Measurements from ENCODE around the gene ANKRD53.

- TF ChIP-seq CTCF (IDR thresholded peaks at IDR 0.05; ENCODE audit: low read length) (no peak), EZH2 (optimal IDR thresholded peaks at IDR 0.05; ENCODE audit: low read depth, low read length) (no peak)
Measured at GRCh38 chr2:71006323-71006722, 27.9 kb downstream of the ANKRD53 start.

All from MM.1S (cell line).